ENCODE measurements around the gene TUG1.

GRCh38 chr22:30922151-30922611 lies 46.9 kb upstream of the TUG1 start:
- TF ChIP-seq CTCF (IDR thresholded peaks at IDR 0.05; ENCODE audit: low read depth, low read length, missing input control) (no peak), ATF3 (IDR thresholded peaks at IDR 0.05) (no peak)
